Endodermal cell (in vitro differentiated cells): ENCODE data around the gene TRNT1. TPM values are rescaled to one million over a fixed set of nuclear protein-coding genes. Genes with fewer than 3 reads are reported as not detected.

Experiments
- DNase-seq: peaks from one replicate; pipeline ENCODE4 v3.0.0-alpha.2; 2017
- H3K27ac ChIP-seq: 2 replicates; pipeline ENCODE4 v1.5.1; 2013; ENCODE audit warnings: mild to moderate bottlenecking, low read depth, low read length, moderate library complexity
- H3K27me3 ChIP-seq: 2 replicates; pipeline ENCODE4 v1.6.1; 2013; ENCODE audit warnings: mild to moderate bottlenecking, low read length, moderate library complexity; ENCODE audit not compliant: insufficient read depth, control insufficient read depth, poor library complexity, severe bottlenecking
- H3K36me3 ChIP-seq: 2 replicates; pipeline ENCODE4 v1.7.0; 2013; ENCODE audit warnings: mild to moderate bottlenecking, low read length, moderate library complexity; ENCODE audit not compliant: control insufficient read depth, insufficient read depth
- H3K4me1 ChIP-seq: one replicate; pipeline ENCODE4 v1.7.0; 2013; ENCODE audit warnings: low read length; ENCODE audit not compliant: control insufficient read depth, insufficient read depth
- H3K4me3 ChIP-seq: 2 replicates; pipeline ENCODE4 v1.5.1; 2013; ENCODE audit warnings: mild to moderate bottlenecking, low read length, moderate library complexity
- H3K9ac ChIP-seq: 2 replicates; pipeline ENCODE4 v1.6.1; 2013; ENCODE audit warnings: mild to moderate bottlenecking, low read length, moderate library complexity; ENCODE audit not compliant: poor library complexity, severe bottlenecking; ENCODE audit errors: extremely low read depth
- H3K9me3 ChIP-seq: 2 replicates; pipeline ENCODE4 v1.6.1; 2013; ENCODE audit warnings: mild to moderate bottlenecking, low read length, moderate library complexity; ENCODE audit not compliant: control insufficient read depth
- H3K27ac Mint-ChIP-seq: 2 replicates; pipeline ENCODE4 v1.8.0; 2020; ENCODE audit warnings: mixed read lengths
- H3K27me3 Mint-ChIP-seq: 2 replicates; pipeline ENCODE4 v1.8.0; 2021; ENCODE audit warnings: mild to moderate bottlenecking, mixed read lengths; ENCODE audit not compliant: insufficient read depth
- H3K36me3 Mint-ChIP-seq: 2 replicates; pipeline ENCODE4 v1.8.0; 2020; ENCODE audit warnings: low read depth, mixed read lengths
- H3K4me1 Mint-ChIP-seq: 2 replicates; pipeline ENCODE4 v1.8.0; 2020; ENCODE audit warnings: mixed read lengths
- H3K4me3 Mint-ChIP-seq: 2 replicates; pipeline ENCODE4 v1.8.0; 2020; ENCODE audit warnings: mild to moderate bottlenecking, moderate library complexity, mixed read lengths
- H3K9me3 Mint-ChIP-seq: 2 replicates; pipeline ENCODE4 v1.8.0; 2020; ENCODE audit warnings: mild to moderate bottlenecking, mixed read lengths
- CTCF ChIP-seq: fragments of 200-600 bp; sonication (generic); conservative IDR thresholded peaks from 2 replicates; pipeline ENCODE4 v1.5.0; 2021; ENCODE audit warnings: antibody characterized with exemption, mild to moderate bottlenecking
- WGBS, 2 experiments: methylation state at CpG; one replicate each; pipeline versions ENCODE4 v1.1.5 to v1.1.7; 2013; ENCODE audit warnings: missing lambda C conversion rate in 2 of 2, mixed read lengths in 1 of 2; ENCODE audit not compliant: insufficient coverage in 1 of 2, insufficient read length in 1 of 2; 5-methylcytosine and 5-hydroxymethylcytosine counted together
- total RNA-seq, 2 donors: library from RNA; stranded (reverse); fragmentation: NEBNext Ultra II Directional in 1 of 2; extraction: Animal tissue kit (Norgen Biotek cat#: 25700) in 1 of 2; gene quantifications; 2 replicates in 1 of 2; 3 replicates in 1 of 2; pipeline ENCODE4 v1.2.1, GENCODE V29; 2021

TRNT1 gene
- total RNA-seq, 2 donors from 2014 or later, result 31.8 to 33.5 TPM

DNA sequence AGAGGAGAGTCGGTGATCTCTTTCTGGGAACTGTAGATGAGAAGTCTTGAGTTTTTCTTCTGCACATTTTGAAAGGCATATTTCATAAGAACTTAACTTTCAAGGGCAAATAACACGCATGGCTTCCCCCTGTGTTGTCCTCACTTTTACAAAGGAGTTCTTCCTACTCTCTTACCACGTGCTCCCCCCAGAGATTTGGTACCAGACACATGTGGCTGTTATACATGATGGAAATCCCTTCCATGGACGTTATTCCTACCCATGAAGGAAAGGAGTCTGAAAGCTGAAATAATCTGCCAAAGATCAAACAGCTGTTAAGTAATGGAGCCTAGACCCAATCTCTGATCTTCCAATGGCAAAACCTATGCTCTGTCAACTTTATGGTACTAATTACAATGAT lies 20.9 kb upstream of the TRNT1 start:
- 68 to 77% methylated on average over 4 of the region's 4 CpGs for WGBS, 2 experiments
- Mint-ChIP-seq H3K27ac (no peak overlapping the region), H3K9me3 (no peaks in the 10 kb centered on the region), H3K27me3 (peaks cover 16% of the 10 kb centered on the region), H3K36me3 (no peaks in the 10 kb centered on the region), H3K4me1 (peaks cover 19% of the 10 kb centered on the region), H3K4me3 (no peak overlapping the region)
- Histone ChIP-seq H3K27ac (no peak overlapping the region), H3K4me3 (no peak overlapping the region), H3K4me1 (peaks cover 9% of the 10 kb centered on the region), H3K36me3 (no peaks in the 10 kb centered on the region), H3K9me3 (no peaks in the 10 kb centered on the region), H3K9ac (no peak overlapping the region), H3K27me3 (peaks cover 22% of the 10 kb centered on the region)
- DNase-seq, result no peak
- no peak for TF ChIP-seq CTCF

DNA sequence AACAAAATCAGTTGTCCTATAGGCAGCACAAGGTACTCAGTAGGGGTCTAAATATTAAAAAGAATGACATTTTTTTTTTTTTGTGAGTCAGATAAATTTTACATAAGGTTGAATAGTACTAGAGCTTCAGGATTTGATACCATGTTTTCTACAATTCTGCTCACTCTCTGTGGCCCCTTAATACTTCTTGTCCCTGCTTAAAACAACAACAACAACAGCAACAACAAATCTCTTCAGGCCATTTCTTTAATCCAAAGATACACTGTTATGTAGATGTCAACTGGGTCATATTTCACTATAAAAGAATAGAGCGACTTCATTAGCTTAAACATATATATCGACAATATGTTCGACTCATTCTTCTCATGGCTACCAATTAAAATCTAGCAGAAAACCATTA lies 19.6 kb upstream of the TRNT1 start:
- Mint-ChIP-seq H3K27ac (no peak overlapping the region), H3K4me3 (no peak overlapping the region), H3K9me3 (no peaks in the 10 kb centered on the region), H3K27me3 (peaks cover 16% of the 10 kb centered on the region), H3K36me3 (no peaks in the 10 kb centered on the region), H3K4me1 (peaks cover 21% of the 10 kb centered on the region)
- Histone ChIP-seq H3K9me3 (no peaks in the 10 kb centered on the region), H3K9ac (no peak overlapping the region), H3K4me3 (no peak overlapping the region), H3K36me3 (no peaks in the 10 kb centered on the region), H3K4me1 (peaks cover 10% of the 10 kb centered on the region), H3K27ac (no peak overlapping the region), H3K27me3 (peaks cover 22% of the 10 kb centered on the region)
- no peak for TF ChIP-seq CTCF
- 97% methylated on average over 3 of the region's 3 CpGs; no CpG with 5 or more reads in 1 of the 2 experiments for WGBS, 2 experiments
- DNase-seq, result no peak

GRCh38 chr3:3107858-3108257 lies 18.9 kb upstream of the TRNT1 start:
- Mint-ChIP-seq H3K4me1 (peaks cover 21% of the 10 kb centered on the region), H3K27ac (no peak overlapping the region), H3K27me3 (peaks cover 16% of the 10 kb centered on the region), H3K4me3 (no peak overlapping the region), H3K9me3 (no peaks in the 10 kb centered on the region), H3K36me3 (no peaks in the 10 kb centered on the region)
- H3K9ac ChIP-seq, result no peak overlapping the region
- peaks cover 22% of the 10 kb centered on the region for H3K27me3 ChIP-seq
- DNase-seq, result no peak
- H3K36me3 ChIP-seq, result no peaks in the 10 kb centered on the region
- peaks cover 10% of the 10 kb centered on the region for H3K4me1 ChIP-seq
- H3K9me3 ChIP-seq, result no peaks in the 10 kb centered on the region
- H3K4me3 ChIP-seq, result no peak overlapping the region
- TF ChIP-seq CTCF, result no peak
- 83 to 95% methylated on average over 2 to 3 of the region's 3 CpGs for WGBS, 2 experiments
- H3K27ac ChIP-seq, result no peak overlapping the region
